ENCODE measurements around the gene DEFB114.

DNA sequence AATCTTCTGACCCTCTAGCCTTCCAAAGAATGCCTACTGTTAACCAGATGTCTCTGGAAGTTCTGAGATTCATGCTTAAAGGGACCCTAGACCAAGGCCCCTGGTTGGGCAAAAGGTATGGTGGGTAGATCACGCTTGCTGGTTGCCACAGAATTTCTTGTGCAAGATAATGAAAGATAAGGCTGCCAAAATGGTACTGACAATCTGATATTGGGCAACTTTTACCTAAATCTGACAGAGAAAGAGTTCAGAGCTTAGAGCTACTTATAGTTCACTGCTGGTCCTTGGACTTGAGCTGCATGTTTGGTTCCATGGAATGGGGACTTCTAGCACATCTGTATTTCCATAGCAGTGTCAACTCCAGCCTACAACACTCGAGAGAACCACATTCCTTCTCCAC lies 12.0 kb downstream of the DEFB114 start:
- TF ChIP-seq EP300 (IDR thresholded peaks at IDR 0.05) (no peak), POLR2AphosphoS5 (IDR thresholded peaks at IDR 0.05) (no peak), POLR2A (IDR thresholded peaks at IDR 0.05) (no peak)
- TF ChIP-seq, protein P1, sequence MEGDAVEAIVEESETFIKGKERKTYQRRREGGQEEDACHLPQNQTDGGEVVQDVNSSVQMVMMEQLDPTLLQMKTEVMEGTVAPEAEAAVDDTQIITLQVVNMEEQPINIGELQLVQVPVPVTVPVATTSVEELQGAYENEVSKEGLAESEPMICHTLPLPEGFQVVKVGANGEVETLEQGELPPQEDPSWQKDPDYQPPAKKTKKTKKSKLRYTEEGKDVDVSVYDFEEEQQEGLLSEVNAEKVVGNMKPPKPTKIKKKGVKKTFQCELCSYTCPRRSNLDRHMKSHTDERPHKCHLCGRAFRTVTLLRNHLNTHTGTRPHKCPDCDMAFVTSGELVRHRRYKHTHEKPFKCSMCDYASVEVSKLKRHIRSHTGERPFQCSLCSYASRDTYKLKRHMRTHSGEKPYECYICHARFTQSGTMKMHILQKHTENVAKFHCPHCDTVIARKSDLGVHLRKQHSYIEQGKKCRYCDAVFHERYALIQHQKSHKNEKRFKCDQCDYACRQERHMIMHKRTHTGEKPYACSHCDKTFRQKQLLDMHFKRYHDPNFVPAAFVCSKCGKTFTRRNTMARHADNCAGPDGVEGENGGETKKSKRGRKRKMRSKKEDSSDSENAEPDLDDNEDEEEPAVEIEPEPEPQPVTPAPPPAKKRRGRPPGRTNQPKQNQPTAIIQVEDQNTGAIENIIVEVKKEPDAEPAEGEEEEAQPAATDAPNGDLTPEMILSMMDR (IDR thresholded peaks at IDR 0.05): no peak
